ENCODE data around the gene TSPOAP1.

Gene TSPOAP1

GRCh38 chr17:58284613-58285421, 43.8 kb downstream of the TSPOAP1 start:
- no peak overlapping the region for H3K27ac ChIP-seq (ENCODE audit: low read length, poor library complexity, severe bottlenecking)
- no peak overlapping the region for H2BK5ac ChIP-seq (ENCODE audit: low read depth, low read length, poor library complexity, severe bottlenecking)
- no peak overlapping the region for H3K23ac ChIP-seq (ENCODE audit: low read length in 2 of 2)
- H3K4ac ChIP-seq (ENCODE audit: low read depth in 1 of 2, low read length in 2 of 2) = no peak overlapping the region
- no peak overlapping the region for H3K14ac ChIP-seq (ENCODE audit: low read length in 2 of 2)
- no peak overlapping the region for H2AK5ac ChIP-seq (ENCODE audit: low read length, severe bottlenecking)
- no peak overlapping the region for H3K4me3 ChIP-seq (ENCODE audit: insufficient read depth in 1 of 2, low read depth in 1 of 2, low read length in 2 of 2)
- H2AFZ ChIP-seq (ENCODE audit: low read depth, low read length) = peak overlapping the region; percentile 14
- H4K91ac ChIP-seq (ENCODE audit: low read length) = no peak overlapping the region
- H3K36me3 ChIP-seq (ENCODE audit: control insufficient read depth in 1 of 2, insufficient read depth in 2 of 2, low read depth in 1 of 2, low read length in 2 of 2) = no peaks in the 10 kb centered on the region
- no peak for DNase-seq
- no peak overlapping the region for H2BK120ac ChIP-seq (ENCODE audit: low read depth, low read length)
- peaks cover 26 to 31% of the 10 kb centered on the region in 2 experiments for H3K27me3 ChIP-seq (ENCODE audit: control insufficient read depth in 1 of 2, insufficient read depth in 1 of 2, low read length in 2 of 2)
- no peak overlapping the region for H3K18ac ChIP-seq (ENCODE audit: low read depth in 1 of 2, low read length in 2 of 2)
- no peaks in the 10 kb centered on the region for H3K79me1 ChIP-seq (replicated peaks; ENCODE audit: low read length, poor library complexity, severe bottlenecking)
- H3K9me3 ChIP-seq (ENCODE audit: control insufficient read depth, low read length) = no peaks in the 10 kb centered on the region
- H3K9ac ChIP-seq (ENCODE audit: low read length) = no peak overlapping the region
- H4K8ac ChIP-seq (ENCODE audit: low read length) = no peak overlapping the region
- no peaks in the 10 kb centered on the region for H3K4me1 ChIP-seq (ENCODE audit: control insufficient read depth, insufficient read depth, low read depth, low read length)
- H2BK12ac ChIP-seq (ENCODE audit: low read length in 2 of 2) = no peak overlapping the region
- no peak overlapping the region for H3K4me2 ChIP-seq (ENCODE audit: low read length, poor library complexity, severe bottlenecking)
- 22% methylated on average over 4 of the region's 6 CpGs for WGBS
- H2BK15ac ChIP-seq (ENCODE audit: low read depth, poor library complexity, severe bottlenecking) = no peak overlapping the region

- Histone ChIP-seq H3K27me3 (ENCODE audit: control insufficient read depth in 1 of 2, insufficient read depth in 1 of 2, low read length in 2 of 2) (peaks cover 30 to 38% of the 10 kb centered on the region in 2 experiments), H4K8ac (ENCODE audit: low read length) (no peak overlapping the region), H2BK12ac (ENCODE audit: low read length in 2 of 2) (no peak overlapping the region), H2AFZ (ENCODE audit: low read depth, low read length) (no peak overlapping the region), H3K4me2 (ENCODE audit: low read length, poor library complexity, severe bottlenecking) (no peak overlapping the region), H3K9me3 (ENCODE audit: control insufficient read depth, low read length) (no peaks in the 10 kb centered on the region), H3K27ac (ENCODE audit: low read length, poor library complexity, severe bottlenecking) (no peak overlapping the region), H4K91ac (ENCODE audit: low read length) (no peak overlapping the region), H3K36me3 (ENCODE audit: control insufficient read depth in 1 of 2, insufficient read depth in 2 of 2, low read depth in 1 of 2, low read length in 2 of 2) (no peaks in the 10 kb centered on the region), H2AK5ac (ENCODE audit: low read length, severe bottlenecking) (no peak overlapping the region), H2BK120ac (ENCODE audit: low read depth, low read length) (no peak overlapping the region), H3K18ac (ENCODE audit: low read depth in 1 of 2, low read length in 2 of 2) (no peak overlapping the region), H3K23ac (ENCODE audit: low read length in 2 of 2) (no peak overlapping the region), H3K4me1 (ENCODE audit: control insufficient read depth, insufficient read depth, low read depth, low read length) (no peaks in the 10 kb centered on the region), H2BK15ac (ENCODE audit: low read depth, poor library complexity, severe bottlenecking) (no peak overlapping the region), H3K14ac (ENCODE audit: low read length in 2 of 2) (no peak overlapping the region), H3K9ac (ENCODE audit: low read length) (no peak overlapping the region), H3K79me1 (replicated peaks; ENCODE audit: low read length, poor library complexity, severe bottlenecking) (no peaks in the 10 kb centered on the region), H2BK5ac (ENCODE audit: low read depth, low read length, poor library complexity, severe bottlenecking) (no peak overlapping the region), H3K4me3 (ENCODE audit: insufficient read depth in 1 of 2, low read depth in 1 of 2, low read length in 2 of 2) (no peak overlapping the region), H3K4ac (ENCODE audit: low read depth in 1 of 2, low read length in 2 of 2) (no peak overlapping the region)
- 65% methylated on average over 12 of the region's 12 CpGs for WGBS
- no peak for DNase-seq
Measured at GRCh38 chr17:58283674-58284612, 44.7 kb downstream of the TSPOAP1 start.

GRCh38 chr17:58282442-58282841, 46.2 kb downstream of the TSPOAP1 start:
- Histone ChIP-seq H4K91ac (ENCODE audit: low read length) (no peak overlapping the region), H2BK5ac (ENCODE audit: low read depth, low read length, poor library complexity, severe bottlenecking) (no peak overlapping the region), H3K18ac (ENCODE audit: low read depth in 1 of 2, low read length in 2 of 2) (no peak overlapping the region), H3K4me2 (ENCODE audit: low read length, poor library complexity, severe bottlenecking) (no peak overlapping the region), H3K23ac (ENCODE audit: low read length in 2 of 2) (no peak overlapping the region), H3K27ac (ENCODE audit: low read length, poor library complexity, severe bottlenecking) (no peak overlapping the region), H2AK5ac (ENCODE audit: low read length, severe bottlenecking) (no peak overlapping the region), H3K4me1 (ENCODE audit: control insufficient read depth, insufficient read depth, low read depth, low read length) (no peaks in the 10 kb centered on the region), H4K8ac (ENCODE audit: low read length) (no peak overlapping the region), H3K4me3 (ENCODE audit: insufficient read depth in 1 of 2, low read depth in 1 of 2, low read length in 2 of 2) (no peak overlapping the region), H3K27me3 (ENCODE audit: control insufficient read depth in 1 of 2, insufficient read depth in 1 of 2, low read length in 2 of 2) (peaks cover 40 to 46% of the 10 kb centered on the region in 2 experiments), H2BK15ac (ENCODE audit: low read depth, poor library complexity, severe bottlenecking) (no peak overlapping the region), H3K79me1 (replicated peaks; ENCODE audit: low read length, poor library complexity, severe bottlenecking) (no peaks in the 10 kb centered on the region), H3K14ac (ENCODE audit: low read length in 2 of 2) (no peak overlapping the region), H3K4ac (ENCODE audit: low read depth in 1 of 2, low read length in 2 of 2) (no peak overlapping the region), H3K9ac (ENCODE audit: low read length) (no peak overlapping the region), H2BK12ac (ENCODE audit: low read length in 2 of 2) (no peak overlapping the region), H2BK120ac (ENCODE audit: low read depth, low read length) (no peak overlapping the region), H3K36me3 (ENCODE audit: control insufficient read depth in 1 of 2, insufficient read depth in 2 of 2, low read depth in 1 of 2, low read length in 2 of 2) (no peaks in the 10 kb centered on the region), H3K9me3 (ENCODE audit: control insufficient read depth, low read length) (no peaks in the 10 kb centered on the region), H2AFZ (ENCODE audit: low read depth, low read length) (no peak overlapping the region)
- WGBS = 78% methylated on average over 4 of the region's 6 CpGs
- DNase-seq = no peak

- WGBS = 50% methylated on average over 1 of the region's 2 CpGs
Measured at GRCh38 chr17:58281511-58282011, 47.0 kb downstream of the TSPOAP1 start.

More at GRCh38 chr17:58281511-58282011, 47.0 kb downstream of the TSPOAP1 start:
- no peak overlapping the region for H3K4me2 ChIP-seq (ENCODE audit: low read length, poor library complexity, severe bottlenecking)
- no peak overlapping the region for H3K9ac ChIP-seq (ENCODE audit: low read length)
- H2BK120ac ChIP-seq (ENCODE audit: low read depth, low read length) = no peak overlapping the region
- H3K27me3 ChIP-seq (ENCODE audit: control insufficient read depth in 1 of 2, insufficient read depth in 1 of 2, low read length in 2 of 2) = peaks cover 40 to 49% of the 10 kb centered on the region in 2 experiments
- no peak overlapping the region for H2AK5ac ChIP-seq (ENCODE audit: low read length, severe bottlenecking)
- no peak overlapping the region for H4K91ac ChIP-seq (ENCODE audit: low read length)
- no peak overlapping the region for H3K23ac ChIP-seq (ENCODE audit: low read length in 2 of 2)
- H3K14ac ChIP-seq (ENCODE audit: low read length in 2 of 2) = no peak overlapping the region
- no peak overlapping the region for H2AFZ ChIP-seq (ENCODE audit: low read depth, low read length)
- no peaks in the 10 kb centered on the region for H3K9me3 ChIP-seq (ENCODE audit: control insufficient read depth, low read length)
- no peak overlapping the region for H4K8ac ChIP-seq (ENCODE audit: low read length)
- H3K18ac ChIP-seq (ENCODE audit: low read depth in 1 of 2, low read length in 2 of 2) = no peak overlapping the region
- no peak for DNase-seq
- no peaks in the 10 kb centered on the region for H3K36me3 ChIP-seq (ENCODE audit: control insufficient read depth in 1 of 2, insufficient read depth in 2 of 2, low read depth in 1 of 2, low read length in 2 of 2)
- H3K4ac ChIP-seq (ENCODE audit: low read depth in 1 of 2, low read length in 2 of 2) = no peak overlapping the region
- H2BK12ac ChIP-seq (ENCODE audit: low read length in 2 of 2) = no peak overlapping the region
- H2BK5ac ChIP-seq (ENCODE audit: low read depth, low read length, poor library complexity, severe bottlenecking) = no peak overlapping the region
- H3K79me1 ChIP-seq (replicated peaks; ENCODE audit: low read length, poor library complexity, severe bottlenecking) = no peaks in the 10 kb centered on the region
- H3K4me1 ChIP-seq (ENCODE audit: control insufficient read depth, insufficient read depth, low read depth, low read length) = no peaks in the 10 kb centered on the region
- H2BK15ac ChIP-seq (ENCODE audit: low read depth, poor library complexity, severe bottlenecking) = no peak overlapping the region
- no peak overlapping the region for H3K4me3 ChIP-seq (ENCODE audit: insufficient read depth in 1 of 2, low read depth in 1 of 2, low read length in 2 of 2)
- H3K27ac ChIP-seq (ENCODE audit: low read length, poor library complexity, severe bottlenecking) = no peak overlapping the region
